Smooth muscle cell (in vitro differentiated cells): ENCODE data around the gene MRPL1. TPM values are rescaled to one million over a fixed set of nuclear protein-coding genes. Genes with fewer than 3 reads are reported as not detected.
A peak's percentile ranks its signal among the peaks of the same experiment; 100 is the strongest.

Experiments used
- DNase-seq: peaks from one replicate; lab custom pipeline; 2025; ENCODE audit not compliant: unreplicated experiment; lab: John Stamatoyannopoulos, UW
- H2AFZ ChIP-seq: fragments of 200-600 bp; sonication (generic); 2 replicates; pipeline ENCODE4 v1.6.0; 2016; ENCODE audit warnings: antibody characterized with exemption, low read depth, mild to moderate bottlenecking
- H3F3A ChIP-seq: fragments of 200-600 bp; sonication (generic); 2 replicates; pipeline ENCODE4 v1.6.0; 2017; ENCODE audit warnings: antibody characterized with exemption, low read depth
- H3K27ac ChIP-seq: fragments of 200-600 bp; sonication (generic); 2 replicates; pipeline ENCODE4 v1.5.1; 2016; ENCODE audit warnings: low read depth, mild to moderate bottlenecking
- H3K27me3 ChIP-seq: fragments of 200-600 bp; sonication (generic); 2 replicates; pipeline ENCODE4 v1.6.1; 2016; ENCODE audit warnings: low read depth, mild to moderate bottlenecking
- H3K36me3 ChIP-seq: fragments of 200-600 bp; sonication (generic); 2 replicates; pipeline ENCODE4 v1.5.1; 2016; ENCODE audit warnings: low read depth
- H3K4me1 ChIP-seq: fragments of 200-600 bp; sonication (generic); 2 replicates; pipeline ENCODE4 v1.5.1; 2016; ENCODE audit warnings: low read depth
- H3K4me2 ChIP-seq: fragments of 200-600 bp; sonication (generic); 2 replicates; pipeline ENCODE4 v1.6.0; 2016; ENCODE audit warnings: mild to moderate bottlenecking
- H3K4me3 ChIP-seq: fragments of 200-600 bp; sonication (generic); 2 replicates; pipeline ENCODE4 v1.5.1; 2016; ENCODE audit warnings: mild to moderate bottlenecking
- H3K79me2 ChIP-seq: fragments of 200-600 bp; sonication (generic); 2 replicates; pipeline ENCODE4 v1.6.0; 2016; ENCODE audit warnings: low read depth, mild to moderate bottlenecking
- H3K9ac ChIP-seq: fragments of 200-600 bp; sonication (generic); 2 replicates; pipeline ENCODE4 v1.6.0; 2016; ENCODE audit warnings: low read depth
- H3K9me3 ChIP-seq: fragments of 200-600 bp; sonication (generic); replicated peaks from 2 replicates; pipeline ENCODE4 v1.5.1; 2016; ENCODE audit warnings: low read depth
- H4K20me1 ChIP-seq: fragments of 200-600 bp; sonication (generic); 2 replicates; pipeline ENCODE4 v1.6.0; 2016; ENCODE audit warnings: low read depth
- WGBS: methylation state at CpG from one replicate; pipeline ENCODE4 v1.1.7; 2016; ENCODE audit warnings: low lambda C conversion rate; 5-methylcytosine and 5-hydroxymethylcytosine counted together
- polyA plus RNA-seq: library from polyadenylated mRNA; unstranded; fragments of >200 nt; fragmentation: Nextera tagmentation; extraction: Ambion mirVana; gene quantifications from 2 replicates; pipeline ENCODE4 v1.2.1, GENCODE V29; 2016
- total RNA-seq: library from RNA; depleted of rRNA; stranded (reverse); fragments of >200 nt; gene quantifications from 2 replicates; pipeline ENCODE4 v1.2.3, GENCODE V29; 2014
- TF ChIP-seq, protein P1 (sequence below): fragments of 200-600 bp; sonication (generic); IDR thresholded peaks from 2 replicates; pipeline ENCODE4 v1.5.1; 2017; ENCODE audit warnings: borderline replicate concordance, mild to moderate bottlenecking, antibody characterized with exemption; ENCODE audit not compliant: insufficient read depth, poor library complexity, severe bottlenecking

The MRPL1 gene
- total and polyA plus RNA-seq, 2 experiments from 2014 or later: 20.2 to 31.6 TPM

DNA sequence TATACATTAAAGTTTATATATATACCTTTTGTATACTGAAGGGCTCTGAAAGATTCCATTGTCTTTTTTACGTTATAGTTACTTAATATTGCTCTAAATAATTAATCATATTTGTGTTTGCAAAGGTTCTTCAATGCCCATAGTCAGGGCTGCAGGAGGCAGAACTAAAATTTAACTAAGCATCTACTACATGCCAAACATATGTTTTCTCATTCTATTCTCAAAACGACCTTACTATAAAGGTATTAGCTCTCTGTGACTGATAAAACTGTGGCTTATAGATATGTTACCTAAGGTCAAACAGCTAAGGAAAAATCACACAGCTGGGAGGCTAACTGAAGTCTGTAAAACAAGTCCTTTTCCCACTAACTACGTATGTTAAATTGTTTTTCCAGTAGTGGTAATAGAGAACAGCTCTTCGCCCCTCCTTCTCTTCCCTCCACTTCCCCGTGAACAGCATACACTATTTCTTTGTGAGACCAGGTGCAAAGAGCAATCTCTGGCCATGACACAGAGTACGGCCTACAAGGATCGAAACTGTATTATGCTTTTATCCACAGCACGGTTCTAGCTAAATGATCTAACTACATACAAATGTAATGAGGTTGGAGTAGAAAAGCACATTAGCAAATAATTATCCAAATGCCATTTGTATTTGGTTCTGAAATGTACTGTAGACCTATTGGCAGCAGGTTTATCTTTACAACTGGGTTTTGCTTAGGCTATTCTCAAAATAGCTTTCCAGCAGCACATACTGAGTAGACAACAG, 45.1 kb upstream of the MRPL1 start:
- Histone ChIP-seq H3K27me3 (no peaks in the 10 kb centered on the region), H3K9ac (peak overlapping the region; percentile 8), H4K20me1 (peaks cover 60% of the 10 kb centered on the region), H2AFZ (peak overlapping the region; percentile 49), H3K4me1 (peaks cover 5% of the 10 kb centered on the region), H3K4me3 (peak overlapping the region; percentile 96), H3K79me2 (peaks cover 56% of the 10 kb centered on the region), H3K4me2 (peak overlapping the region; percentile 97), H3K36me3 (no peaks in the 10 kb centered on the region), H3K9me3 (no peaks in the 10 kb centered on the region), H3F3A (peaks cover 23% of the 10 kb centered on the region), H3K27ac (peak overlapping the region; percentile 87)
- TF ChIP-seq, protein P1, sequence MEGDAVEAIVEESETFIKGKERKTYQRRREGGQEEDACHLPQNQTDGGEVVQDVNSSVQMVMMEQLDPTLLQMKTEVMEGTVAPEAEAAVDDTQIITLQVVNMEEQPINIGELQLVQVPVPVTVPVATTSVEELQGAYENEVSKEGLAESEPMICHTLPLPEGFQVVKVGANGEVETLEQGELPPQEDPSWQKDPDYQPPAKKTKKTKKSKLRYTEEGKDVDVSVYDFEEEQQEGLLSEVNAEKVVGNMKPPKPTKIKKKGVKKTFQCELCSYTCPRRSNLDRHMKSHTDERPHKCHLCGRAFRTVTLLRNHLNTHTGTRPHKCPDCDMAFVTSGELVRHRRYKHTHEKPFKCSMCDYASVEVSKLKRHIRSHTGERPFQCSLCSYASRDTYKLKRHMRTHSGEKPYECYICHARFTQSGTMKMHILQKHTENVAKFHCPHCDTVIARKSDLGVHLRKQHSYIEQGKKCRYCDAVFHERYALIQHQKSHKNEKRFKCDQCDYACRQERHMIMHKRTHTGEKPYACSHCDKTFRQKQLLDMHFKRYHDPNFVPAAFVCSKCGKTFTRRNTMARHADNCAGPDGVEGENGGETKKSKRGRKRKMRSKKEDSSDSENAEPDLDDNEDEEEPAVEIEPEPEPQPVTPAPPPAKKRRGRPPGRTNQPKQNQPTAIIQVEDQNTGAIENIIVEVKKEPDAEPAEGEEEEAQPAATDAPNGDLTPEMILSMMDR: no peak
- 82% methylated on average over 8 of the region's 8 CpGs for WGBS
- no peak for DNase-seq

DNA sequence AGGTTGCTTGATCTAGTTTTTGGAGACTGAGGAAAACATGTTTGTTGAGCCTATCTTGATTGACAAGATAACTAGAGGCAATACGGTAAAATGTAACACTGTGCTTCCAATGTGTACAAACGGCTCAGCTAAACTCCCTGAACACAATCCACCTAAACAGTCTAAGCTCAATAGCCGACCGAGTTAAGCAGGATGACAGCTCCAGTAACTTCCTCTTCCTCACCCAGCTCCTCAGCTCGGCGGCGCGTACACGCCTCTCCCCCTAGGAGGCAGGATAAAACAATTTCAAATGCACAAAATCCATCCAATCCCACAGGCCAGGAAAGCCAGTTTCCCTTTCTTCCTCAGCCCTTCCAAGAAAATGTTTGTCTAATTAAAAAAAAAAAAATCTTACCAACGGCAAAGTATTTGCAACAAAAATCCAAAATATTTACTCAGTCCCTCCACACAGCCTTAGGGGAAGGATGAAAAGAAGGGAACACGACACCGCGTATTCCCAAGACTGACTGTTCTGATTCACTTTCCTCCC, 44.5 kb upstream of the MRPL1 start:
- WGBS: 4% methylated on average over 13 of the region's 13 CpGs
- Histone ChIP-seq H3K4me1 (peaks cover 5% of the 10 kb centered on the region), H3K27me3 (no peaks in the 10 kb centered on the region)

GRCh38 chr4:77818602-77819403, 43.8 kb upstream of the MRPL1 start, which contains the start of gene CNOT6L:
Gene CNOT6L (minus strand): TSS chr4:77819368. CDS start chr4:77819308, 60 bp downstream.
- Histone ChIP-seq H3K4me3 (peak within 1 kb of the TSS; percentile 96), H2AFZ (peak within 1 kb of the TSS; percentile 84), H3F3A (peaks cover 23% of the 10 kb centered on the region), H3K27me3 (no peaks in the 10 kb centered on the region), H3K9ac (peak within 1 kb of the TSS; percentile 89), H3K27ac (peak within 1 kb of the TSS; percentile 87), H3K79me2 (peaks cover 42% of the 10 kb centered on the region), H3K4me2 (peak within 1 kb of the TSS; percentile 97), H3K36me3 (no peaks in the 10 kb centered on the region), H4K20me1 (peaks cover 47% of the 10 kb centered on the region), H3K9me3 (no peaks in the 10 kb centered on the region), H3K4me1 (peaks cover 5% of the 10 kb centered on the region)
- TF ChIP-seq, protein P1: no peak
- DNase-seq: peak; percentile 66
- WGBS: 1% methylated on average over 56 of the region's 89 CpGs

More for the DNA sequence above, 44.5 kb upstream of the MRPL1 start:
- peak; percentile 15 for DNase-seq
- Histone ChIP-seq H3K9ac (peak overlapping the region; percentile 89), H3K27ac (peak overlapping the region; percentile 87), H3K36me3 (no peaks in the 10 kb centered on the region), H4K20me1 (peaks cover 53% of the 10 kb centered on the region), H3K4me3 (peak overlapping the region; percentile 96), H3F3A (peaks cover 23% of the 10 kb centered on the region), H3K4me2 (peak overlapping the region; percentile 97), H3K9me3 (no peaks in the 10 kb centered on the region), H2AFZ (peak overlapping the region; percentile 49), H3K79me2 (peaks cover 49% of the 10 kb centered on the region)
- TF ChIP-seq, protein P1: peak; percentile 27
